ENCODE measurements around the gene MICA. TPM values are rescaled to one million over a fixed set of nuclear protein-coding genes. Genes with fewer than 3 reads are reported as not detected.

MICA gene
- total RNA-seq (2014; rRNA removed; shearing (Covaris generic)) (11.9 and 15.3 TPM in 2 replicates), total RNA-seq (2022) (8.3 and 9.9 TPM in 2 replicates), Bru-seq, nascent RNA (percentile 58 among the genes with signal in this experiment), BruChase-seq, experiment 1, labeled RNA remaining after a 6-hour chase (percentile 62 among the genes with signal in this experiment), BruChase-seq, experiment 2, labeled RNA remaining after a 2-hour chase (percentile 66 among the genes with signal in this experiment)
- long read RNA-seq, partial matches to known transcripts = 4 of 9 reads
- long read RNA-seq, other reads (novel, unspliced or antisense) = 5 of 9 reads

- H3K4me1 ChIP-seq (ENCODE audit: insufficient read depth, low read length, poor library complexity, severe bottlenecking) = peaks cover 25% of the 10 kb centered on the region
- intact Hi-C loops (cut with micrococcal nuclease; ENCODE audit: unreplicated experiment) = loop anchor here (5.0 to 10.0 kb wide), 2 partner anchors 139 to 181 kb away; partner anchors contain the start of genes DDX39B, LST1 and LTB
- peak within 1 kb of the TSS; percentile 44; the same call in 1 of the 2 replicates for H2AFZ ChIP-seq (ENCODE audit: low read length)
- peak; percentile 73 for DNase-seq (ENCODE audit: low spot score)
- POLR2A ChIA-PET = interaction anchor here (1.3 kb wide), 1 partner anchor 57 kb away, joined by 3 read pairs; no protein-coding TSS in a partner anchor
- peaks cover 15% of the 10 kb centered on the region; the same call in 1 of the 2 replicates for H4K20me1 ChIP-seq (ENCODE audit: insufficient read depth, low read length)
- H3K4me2 ChIP-seq (ENCODE audit: low read length) = peak within 1 kb of the TSS; percentile 99
- no peak for TF ChIP-seq EZH2phosphoT487 (IDR thresholded peaks at IDR 0.05; ENCODE audit: borderline replicate concordance, low read depth, low read length)
- CTCF ChIA-PET (ENCODE audit: unreplicated experiment) = interaction anchor here (0.9 kb wide), 1 partner anchor 39 kb away, joined by 3 read pairs; no protein-coding TSS in a partner anchor
- H3K79me2 ChIP-seq (ENCODE audit: insufficient read depth, low read depth, low read length) = peaks cover 70% of the 10 kb centered on the region
- BruUV-seq (replicated peaks) = no TSS peak
- H3K27ac ChIP-seq (ENCODE audit: low read depth, low read length, poor library complexity, severe bottlenecking) = peak within 1 kb of the TSS; percentile 50
- H3K9me3 ChIP-seq (ENCODE audit: low read length) = no peaks in the 10 kb centered on the region
- H3K4me3 ChIP-seq (ENCODE audit: low read depth, low read length, poor library complexity, severe bottlenecking) = peak within 1 kb of the TSS; percentile 79
- H3K9me2 ChIP-seq (ENCODE audit: insufficient read depth, low read length) = no peaks in the 10 kb centered on the region
- H3K36me3 ChIP-seq (ENCODE audit: insufficient read depth, low read length) = peaks cover 11% of the 10 kb centered on the region
These were observed at the start of gene MICA for GRCh38 chr6:31403283-31404060. TSS of gene MICA (plus strand) at chr6:31403595. CDS start at chr6:31403633, 38 bp downstream.

GRCh38 chr6:31354158-31354863 is 49.1 kb upstream of the MICA start:
- Histone ChIP-seq H4K20me1 (ENCODE audit: insufficient read depth, low read length) (no peaks in the 10 kb centered on the region; the same call in 1 of the 2 replicates), H3K27ac (ENCODE audit: low read depth, low read length, poor library complexity, severe bottlenecking) (no peak overlapping the region), H3K9me2 (ENCODE audit: insufficient read depth, low read length) (no peaks in the 10 kb centered on the region), H2AFZ (ENCODE audit: low read length) (no peak overlapping the region), H3K79me2 (ENCODE audit: insufficient read depth, low read depth, low read length) (peaks cover 17% of the 10 kb centered on the region), H3K4me1 (ENCODE audit: insufficient read depth, low read length, poor library complexity, severe bottlenecking) (peaks cover 76% of the 10 kb centered on the region), H3K9me3 (ENCODE audit: low read length) (no peaks in the 10 kb centered on the region), H3K4me3 (ENCODE audit: low read depth, low read length, poor library complexity, severe bottlenecking) (peak overlapping the region; percentile 95), H3K4me2 (ENCODE audit: low read length) (peak overlapping the region; percentile 82), H3K36me3 (ENCODE audit: insufficient read depth, low read length) (peaks cover 39% of the 10 kb centered on the region)
- TF ChIP-seq CTCF (conservative IDR thresholded peaks at IDR 0.05; ENCODE audit: low read length) = no peak
- no peak for TF ChIP-seq EZH2phosphoT487 (IDR thresholded peaks at IDR 0.05; ENCODE audit: borderline replicate concordance, low read depth, low read length)
- DNase-seq (ENCODE audit: low spot score) = no peak
- CTCF ChIA-PET (ENCODE audit: unreplicated experiment) = interaction anchor here (0.6 kb wide), 1 partner anchor 725 kb away, joined by 4 read pairs; no protein-coding TSS in a partner anchor
- intact Hi-C loops (cut with micrococcal nuclease; ENCODE audit: unreplicated experiment) = no loop called here
- POLR2A ChIA-PET = no interaction called here
- BruUV-seq (replicated peaks) = no TSS peak
